Measurements from ENCODE around the gene FAT1. TPM values are rescaled to one million over a fixed set of nuclear protein-coding genes. Genes with fewer than 3 reads are reported as not detected.

Gene FAT1
- total RNA-seq, 4 donors from 2014 or later, result 56.4 to 79.9 (median 67.7) TPM

GRCh38 chr4:186587416-186588018 is 136.1 kb downstream of the FAT1 start:
- TF ChIP-seq CTCF (IDR thresholded peaks at IDR 0.05; ENCODE audit: low read depth), result no peak

GRCh38 chr4:186586205-186586604 is 137.5 kb downstream of the FAT1 start:
- no peak for TF ChIP-seq CTCF (IDR thresholded peaks at IDR 0.05; ENCODE audit: low read depth)

GRCh38 chr4:186584912-186585311 is 138.7 kb downstream of the FAT1 start:
- no peak for TF ChIP-seq CTCF (IDR thresholded peaks at IDR 0.05; ENCODE audit: low read depth)

GRCh38 chr4:186581421-186581820 is 142.2 kb downstream of the FAT1 start:
- TF ChIP-seq CTCF (IDR thresholded peaks at IDR 0.05; ENCODE audit: low read depth), result no peak

GRCh38 chr4:186580669-186581068 is 143.0 kb downstream of the FAT1 start:
- no peak for TF ChIP-seq CTCF (IDR thresholded peaks at IDR 0.05; ENCODE audit: low read depth)

- TF ChIP-seq CTCF (IDR thresholded peaks at IDR 0.05; ENCODE audit: low read depth), result no peak
Observed at GRCh38 chr4:186570193-186570996, 153.3 kb downstream of the FAT1 start.

GRCh38 chr4:186569533-186570192 is 154.0 kb downstream of the FAT1 start:
- TF ChIP-seq CTCF (IDR thresholded peaks at IDR 0.05; ENCODE audit: low read depth), result no peak

Measured in subcutaneous adipose tissue (tissue), 4 donors.